Liver (tissue), 9 donors: ENCODE measurements around the gene LRIT1. TPM values are rescaled to one million over a fixed set of nuclear protein-coding genes. Genes with fewer than 3 reads are reported as not detected.

Source experiments
- DNase-seq: peaks from one replicate; pipeline ENCODE4 v3.0.0-alpha.2; 2017; ENCODE audit warnings: low spot score
- H3K27ac ChIP-seq, 2 donors: one replicate each; pipeline ENCODE4 v1.7.0; 2013; ENCODE audit warnings: inconsistent platforms in 2 of 2, low read length in 2 of 2, control low read depth in 1 of 2, low read depth in 1 of 2, mild to moderate bottlenecking in 1 of 2
- H3K27me3 ChIP-seq, 4 donors: one replicate each; pipeline versions ENCODE4 v1.6.1 to v1.7.0; 2013; ENCODE audit warnings: low read length in 3 of 4, inconsistent platforms in 1 of 4, mild to moderate bottlenecking in 1 of 4, moderate library complexity in 1 of 4; ENCODE audit not compliant: control insufficient read depth in 4 of 4, insufficient read depth in 4 of 4
- H3K36me3 ChIP-seq, 4 donors: one replicate each; pipeline versions ENCODE4 v1.6.1 to v1.7.0; 2013; ENCODE audit warnings: low read length in 3 of 4, mild to moderate bottlenecking in 3 of 4, low read depth in 1 of 4, moderate library complexity in 1 of 4; ENCODE audit not compliant: control insufficient read depth in 4 of 4, insufficient read depth in 3 of 4
- H3K4me1 ChIP-seq, 4 donors: one replicate each; pipeline versions ENCODE4 v1.6.1 to v1.7.0; 2013; ENCODE audit warnings: low read length in 3 of 4, mild to moderate bottlenecking in 3 of 4, moderate library complexity in 1 of 4; ENCODE audit not compliant: control insufficient read depth in 4 of 4, insufficient read depth in 4 of 4
- H3K4me3 ChIP-seq, 3 donors: one replicate each; pipeline versions ENCODE4 v1.6.1 to v1.7.0; 2013; ENCODE audit warnings: low read length in 3 of 3, control low read depth in 1 of 3, low read depth in 1 of 3, mild to moderate bottlenecking in 1 of 3
- H3K9ac ChIP-seq, 2 donors: one replicate each; pipeline ENCODE4 v1.7.0; 2013; ENCODE audit warnings: low read length in 2 of 2, mild to moderate bottlenecking in 2 of 2, moderate library complexity in 2 of 2, control low read depth in 1 of 2, low read depth in 1 of 2
- H3K9me3 ChIP-seq, 4 donors: one replicate each; pipeline versions ENCODE4 v1.6.1 to v1.7.0; 2013; ENCODE audit warnings: low read length in 3 of 4; ENCODE audit not compliant: control insufficient read depth in 4 of 4
- CTCF ChIP-seq: fragments of 150-350 bp; IDR thresholded peaks from 2 replicates; pipeline ENCODE4 v1.5.1; 2017; ENCODE audit warnings: improper control_type of control experiment, low read depth, low read length; ENCODE audit not compliant: missing input control
- FOXA1 ChIP-seq: IDR thresholded peaks from 2 replicates; pipeline ENCODE4 v1.6.1; 2016; ENCODE audit warnings: antibody characterized with exemption
- FOXA2 ChIP-seq: IDR thresholded peaks from 2 replicates; pipeline ENCODE4 v1.6.1; 2016; ENCODE audit warnings: antibody characterized with exemption
- GABPA ChIP-seq, 2 donors: IDR thresholded peaks in 1 of 2; conservative IDR thresholded peaks in 1 of 2; 2 replicates each; pipeline ENCODE4 v1.6.1; 2016; ENCODE audit warnings: antibody characterized with exemption in 2 of 2, mild to moderate bottlenecking in 1 of 2, moderate library complexity in 1 of 2
- HNF4A ChIP-seq, 2 donors: conservative IDR thresholded peaks; 2 replicates each; pipeline ENCODE4 v1.6.1; 2016; ENCODE audit warnings: antibody characterized with exemption in 2 of 2, mild to moderate bottlenecking in 2 of 2
- HNF4G ChIP-seq: IDR thresholded peaks from 2 replicates; pipeline ENCODE4 v1.6.1; 2016; ENCODE audit warnings: antibody characterized with exemption
- JUND ChIP-seq, 2 donors: IDR thresholded peaks; 2 replicates each; pipeline ENCODE4 v1.6.1; 2016; ENCODE audit warnings: antibody characterized with exemption in 2 of 2
- MAX ChIP-seq: IDR thresholded peaks from 2 replicates; pipeline ENCODE4 v1.6.1; 2016; ENCODE audit warnings: antibody characterized with exemption
- NR2F2 ChIP-seq: IDR thresholded peaks from 2 replicates; pipeline ENCODE4 v1.6.1; 2016; ENCODE audit warnings: antibody characterized with exemption
- RAD21 ChIP-seq, 2 donors: IDR thresholded peaks; 2 replicates each; pipeline ENCODE4 v1.6.1; 2016; ENCODE audit warnings: antibody characterized with exemption in 2 of 2, mild to moderate bottlenecking in 2 of 2
- REST ChIP-seq: IDR thresholded peaks from 2 replicates; pipeline ENCODE4 v1.6.1; 2016; ENCODE audit warnings: antibody characterized with exemption, mild to moderate bottlenecking
- RXRA ChIP-seq, 2 donors: IDR thresholded peaks; 2 replicates each; pipeline ENCODE4 v1.6.1; 2017 to 2018; ENCODE audit warnings: antibody characterized with exemption in 2 of 2, mild to moderate bottlenecking in 1 of 2
- SP1 ChIP-seq: IDR thresholded peaks from 2 replicates; pipeline ENCODE4 v1.6.1; 2018; ENCODE audit warnings: antibody characterized with exemption, mild to moderate bottlenecking
- TAF1 ChIP-seq: conservative IDR thresholded peaks from 2 replicates; pipeline ENCODE4 v1.6.1; 2016; ENCODE audit warnings: antibody characterized with exemption, mild to moderate bottlenecking
- YY1 ChIP-seq: IDR thresholded peaks from 2 replicates; pipeline ENCODE4 v1.6.1; 2016; ENCODE audit warnings: antibody characterized with exemption, mild to moderate bottlenecking
- ZBTB33 ChIP-seq: IDR thresholded peaks from 2 replicates; pipeline ENCODE4 v1.6.1; 2016; ENCODE audit warnings: antibody characterized with exemption
- WGBS: extraction: QIAGEN DNeasy Blood & Tissue Kit; methylation state at CpG from one replicate; pipeline ENCODE4 v1.1.7; 2013; 5-methylcytosine and 5-hydroxymethylcytosine counted together
- polyA plus RNA-seq, 2 donors: library from polyadenylated mRNA; stranded (reverse) in 1 of 2; unstranded in 1 of 2; fragments of 200-250 nt in 1 of 2; fragments of >200 nt in 1 of 2; fragmentation: Nextera tagmentation in 1 of 2; extraction: Ambion mirVana in 1 of 2; gene quantifications; one replicate each; pipeline versions ENCODE4 v1.2.1 to v1.2.3, GENCODE V29; 2013 to 2015
- total RNA-seq, 2 donors: library from RNA; depleted of rRNA; stranded (reverse); fragments of >200 nt; gene quantifications; one replicate each; pipeline ENCODE4 v1.2.3, GENCODE V29; 2014
- donor health status: healthy.
- donor health status: healthy.
- donor health status: healthy.
- donor health status: healthy.
- donor health status: healthy.

The LRIT1 gene
- total and polyA plus RNA-seq, 4 donors = not detected

- H3K36me3 ChIP-seq = no peaks in the 10 kb centered on the region
- no peak overlapping the region for H3K4me3 ChIP-seq
- DNase-seq = no peak
- no peaks in the 10 kb centered on the region for H3K9me3 ChIP-seq
- no peak overlapping the region for H3K27ac ChIP-seq
- TF ChIP-seq REST = peak; percentile 96
- TF ChIP-seq HNF4A (conservative IDR thresholded peaks at IDR 0.05) = no peak
- no peak for TF ChIP-seq HNF4G
- no peak for TF ChIP-seq TAF1
- no peaks in the 10 kb centered on the region for H3K4me1 ChIP-seq
- 46% methylated on average over 6 of the region's 6 CpGs for WGBS
- no peak overlapping the region for H3K9ac ChIP-seq
- H3K27me3 ChIP-seq = peaks cover 0 to 11% (median 3%) of the 10 kb centered on the region in 4 donors
These were observed 16.8 kb downstream of the LRIT1 start for GRCh38 chr10:84224411-84225028.

- Histone ChIP-seq H3K4me1 (no peaks in the 10 kb centered on the region), H3K27me3 (peaks cover 0 to 11% (median 3%) of the 10 kb centered on the region in 4 donors), H3K36me3 (no peaks in the 10 kb centered on the region), H3K9ac (no peak overlapping the region), H3K4me3 (no peak overlapping the region), H3K9me3 (no peaks in the 10 kb centered on the region), H3K27ac (no peak overlapping the region)
- 81% methylated on average over 8 of the region's 8 CpGs for WGBS
- TF ChIP-seq SP1 = no peak
- DNase-seq = no peak
These were observed 19.4 kb downstream of the LRIT1 start for GRCh38 chr10:84221916-84222315.

GRCh38 chr10:84217746-84218145, 23.6 kb downstream of the LRIT1 start:
- no peaks in the 10 kb centered on the region for H3K36me3 ChIP-seq
- no peaks in the 10 kb centered on the region for H3K9me3 ChIP-seq
- no peak overlapping the region for H3K4me3 ChIP-seq
- H3K9ac ChIP-seq = no peak overlapping the region
- no peak overlapping the region for H3K27ac ChIP-seq
- WGBS = 91% methylated on average over 4 of the region's 4 CpGs
- H3K4me1 ChIP-seq = no peaks in the 10 kb centered on the region
- peaks cover 0 to 6% (median 0%) of the 10 kb centered on the region in 4 donors for H3K27me3 ChIP-seq
- no peak for DNase-seq
- TF ChIP-seq HNF4A (conservative IDR thresholded peaks at IDR 0.05) (no peak), JUND (IDR thresholded peaks at IDR 0.05) (no peak), REST (no peak), CTCF (no peak), NR2F2 (no peak), RAD21 (IDR thresholded peaks at IDR 0.05) (no peak), ZBTB33 (no peak), GABPA (IDR thresholded peaks at IDR 0.05 in 1 of 2, conservative IDR thresholded peaks at IDR 0.05 in 1 of 2) (no peak), TAF1 (no peak), HNF4G (no peak), MAX (no peak), FOXA1 (no peak), SP1 (no peak), RXRA (IDR thresholded peaks at IDR 0.05) (no peak), FOXA2 (no peak), YY1 (no peak)
